Fibroblast of mammary gland (primary cell): Measurements from ENCODE around the gene LRFN2.

ENCODE experiments used
- DNase-seq: peaks from one replicate; pipeline ENCODE4 v3.0.0-alpha.2; 2010; ENCODE audit warnings: low read depth
- H3K4me3 ChIP-seq: 2 replicates; pipeline ENCODE4 v1.5.1; 2011; ENCODE audit warnings: low read depth, mild to moderate bottlenecking, low read length, moderate library complexity; ENCODE audit not compliant: control insufficient read depth
- TF ChIP-seq, protein P1 (sequence below): conservative IDR thresholded peaks from 2 replicates; pipeline ENCODE4 v1.5.1; 2011; ENCODE audit warnings: low read depth, low read length, inconsistent platforms; ENCODE audit not compliant: control insufficient read depth, insufficient read depth

Gene LRFN2

DNA sequence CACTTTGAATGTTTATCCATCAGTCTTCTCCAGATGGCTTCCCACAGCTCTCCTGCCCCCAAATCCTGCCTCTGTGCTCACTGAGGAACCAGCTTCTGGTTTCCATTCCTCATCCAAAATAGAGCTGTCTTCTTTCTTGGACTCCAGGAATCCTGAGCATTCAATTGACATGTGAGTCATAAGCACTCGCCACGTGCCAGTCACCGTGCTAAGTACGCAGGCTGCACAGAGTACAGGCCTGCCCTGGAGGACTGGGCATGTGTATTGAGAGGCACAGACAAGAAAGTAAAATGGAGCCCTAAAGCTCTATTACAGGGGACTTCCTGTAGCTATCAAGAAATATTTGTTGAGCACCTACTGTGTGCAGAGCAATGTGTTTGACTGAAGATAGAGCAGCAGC, 39.7 kb upstream of the LRFN2 start:
- no peak overlapping the region for H3K4me3 ChIP-seq
- no peak for DNase-seq
- TF ChIP-seq, protein P1, sequence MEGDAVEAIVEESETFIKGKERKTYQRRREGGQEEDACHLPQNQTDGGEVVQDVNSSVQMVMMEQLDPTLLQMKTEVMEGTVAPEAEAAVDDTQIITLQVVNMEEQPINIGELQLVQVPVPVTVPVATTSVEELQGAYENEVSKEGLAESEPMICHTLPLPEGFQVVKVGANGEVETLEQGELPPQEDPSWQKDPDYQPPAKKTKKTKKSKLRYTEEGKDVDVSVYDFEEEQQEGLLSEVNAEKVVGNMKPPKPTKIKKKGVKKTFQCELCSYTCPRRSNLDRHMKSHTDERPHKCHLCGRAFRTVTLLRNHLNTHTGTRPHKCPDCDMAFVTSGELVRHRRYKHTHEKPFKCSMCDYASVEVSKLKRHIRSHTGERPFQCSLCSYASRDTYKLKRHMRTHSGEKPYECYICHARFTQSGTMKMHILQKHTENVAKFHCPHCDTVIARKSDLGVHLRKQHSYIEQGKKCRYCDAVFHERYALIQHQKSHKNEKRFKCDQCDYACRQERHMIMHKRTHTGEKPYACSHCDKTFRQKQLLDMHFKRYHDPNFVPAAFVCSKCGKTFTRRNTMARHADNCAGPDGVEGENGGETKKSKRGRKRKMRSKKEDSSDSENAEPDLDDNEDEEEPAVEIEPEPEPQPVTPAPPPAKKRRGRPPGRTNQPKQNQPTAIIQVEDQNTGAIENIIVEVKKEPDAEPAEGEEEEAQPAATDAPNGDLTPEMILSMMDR: no peak

DNA sequence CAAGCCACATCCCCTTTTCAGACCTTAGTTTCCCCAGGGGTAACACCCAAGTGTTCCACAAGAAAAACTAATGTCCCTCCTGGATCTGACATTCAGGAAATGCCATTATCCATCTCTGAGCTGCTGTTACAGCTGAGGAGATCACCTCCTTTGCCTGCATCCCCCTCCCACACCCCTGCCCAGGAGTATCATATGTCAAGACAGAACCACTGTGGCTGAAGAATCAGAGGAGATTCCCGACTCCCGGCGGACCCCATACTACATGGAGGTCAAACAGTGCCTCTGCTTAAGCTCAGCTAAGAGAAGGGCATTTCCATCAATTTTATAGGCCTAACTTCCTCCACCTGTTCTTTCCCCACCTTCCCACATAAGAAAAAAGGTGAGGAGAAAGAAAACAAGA, 36.8 kb upstream of the LRFN2 start:
- H3K4me3 ChIP-seq: no peak overlapping the region
- TF ChIP-seq, protein P1: no peak
- no peak for DNase-seq

DNA sequence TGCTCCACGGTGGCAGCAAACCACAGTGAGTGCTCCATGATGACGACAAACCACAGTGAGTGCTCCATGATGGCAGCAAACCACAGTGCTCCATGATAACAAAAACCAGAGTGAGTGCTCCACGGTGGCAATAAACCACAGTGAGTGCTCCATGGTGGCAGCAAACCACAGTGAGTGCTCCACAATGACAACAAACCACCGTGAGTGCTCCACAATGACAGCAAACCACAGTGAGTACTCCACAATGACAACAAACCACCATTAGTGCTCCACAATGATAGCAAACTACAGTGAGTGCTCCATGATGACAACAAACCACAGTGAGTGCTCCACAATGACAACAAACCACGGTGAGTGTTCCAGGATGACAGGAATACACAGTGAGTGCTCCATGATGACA, 36.0 kb upstream of the LRFN2 start:
- H3K4me3 ChIP-seq: no peak overlapping the region
- TF ChIP-seq, protein P1: no peak
- no peak for DNase-seq

DNA sequence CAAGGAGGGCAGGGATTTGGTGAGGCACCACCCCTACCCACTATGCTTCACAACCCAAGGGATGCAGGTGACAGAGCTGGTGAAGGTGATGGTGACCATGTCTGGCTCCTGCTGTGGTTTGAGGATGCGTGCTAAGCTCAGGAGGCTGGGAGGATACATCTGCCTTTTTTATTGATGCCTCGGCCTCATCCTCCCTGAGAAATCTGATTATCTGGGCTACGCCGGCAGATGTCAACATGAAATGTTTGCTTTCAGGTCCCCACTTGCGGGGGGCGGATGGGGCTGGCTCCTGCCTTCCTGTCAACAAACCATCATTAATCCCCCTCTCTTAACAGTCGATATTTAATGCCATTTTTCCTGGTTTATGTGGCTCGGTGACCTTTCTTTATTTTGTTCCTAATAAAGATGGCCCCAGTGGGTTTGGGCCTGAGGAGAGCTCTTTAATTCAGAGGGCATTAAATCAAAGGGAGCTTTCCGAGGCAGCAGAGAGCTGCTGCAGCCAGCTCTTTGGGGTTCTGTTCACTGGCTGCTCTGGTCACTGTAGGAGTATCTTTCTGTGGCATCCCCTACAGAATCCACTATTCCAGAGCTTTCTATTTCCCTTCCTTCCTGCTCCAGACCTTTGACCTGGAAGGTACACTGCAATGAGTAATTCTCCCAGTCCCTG, 33.5 kb upstream of the LRFN2 start:
- TF ChIP-seq, protein P1: no peak
- no peak for DNase-seq
- H3K4me3 ChIP-seq: no peak overlapping the region

DNA sequence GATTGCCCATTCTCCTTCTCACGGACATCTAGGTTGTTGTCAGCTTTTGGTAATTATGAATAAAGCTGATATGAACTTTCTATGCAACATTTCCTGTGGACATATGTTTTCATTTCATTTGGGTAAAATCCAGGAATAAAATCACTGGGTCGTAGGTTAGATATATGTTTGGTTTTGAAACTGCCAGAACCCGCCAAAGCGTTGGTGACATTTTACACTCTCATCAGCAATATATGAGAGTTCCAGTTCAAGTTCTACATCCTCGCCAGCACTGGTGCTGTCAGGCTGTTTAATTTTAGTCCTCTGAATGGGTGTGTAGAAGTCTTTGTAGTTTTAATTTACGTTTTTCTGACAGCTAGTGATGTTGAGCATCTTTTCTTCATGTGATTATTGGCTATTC, 27.5 kb upstream of the LRFN2 start:
- no peak for DNase-seq
- TF ChIP-seq, protein P1: no peak
- no peak overlapping the region for H3K4me3 ChIP-seq

DNA sequence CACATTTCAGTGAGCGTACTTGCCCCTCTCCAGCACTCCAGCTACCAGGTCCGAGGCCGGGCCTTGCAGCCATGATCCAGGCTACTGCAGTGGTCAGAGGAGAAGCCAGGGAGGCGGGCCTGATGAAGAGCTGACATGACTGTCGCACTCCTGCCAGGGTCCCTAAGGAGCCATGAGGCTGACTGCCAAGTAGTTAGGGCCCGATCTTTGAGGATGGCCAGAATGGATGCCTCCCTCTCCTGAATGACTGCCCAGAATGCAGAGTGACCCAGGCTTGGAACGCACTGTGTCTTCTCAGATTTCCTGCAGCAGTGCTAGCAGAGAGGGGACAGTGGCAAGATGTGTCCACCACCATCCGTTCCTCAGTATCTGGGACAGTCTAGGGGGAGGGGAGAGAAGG, 24.7 kb upstream of the LRFN2 start:
- DNase-seq: no peak
- no peak overlapping the region for H3K4me3 ChIP-seq
- TF ChIP-seq, protein P1: no peak

DNA sequence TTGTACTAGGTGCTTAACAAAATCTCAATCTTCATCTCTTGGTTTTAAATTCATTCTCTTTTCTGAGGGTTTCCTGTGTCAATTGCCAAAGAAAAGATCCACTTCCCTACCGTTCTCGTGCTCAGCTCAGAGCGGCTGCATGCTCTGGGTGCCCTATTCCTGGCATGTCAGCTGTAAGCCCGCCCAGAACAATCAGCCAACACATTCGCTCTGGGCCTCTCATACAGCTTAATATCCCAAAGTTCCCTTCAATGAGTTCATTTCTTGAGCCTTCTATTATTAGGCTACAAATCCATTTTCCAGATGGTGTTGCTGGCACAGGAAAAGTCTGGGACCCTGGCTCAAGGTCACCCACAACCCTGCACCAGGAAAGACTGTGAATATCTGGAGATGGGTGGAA, 24.3 kb upstream of the LRFN2 start:
- TF ChIP-seq, protein P1: no peak
- DNase-seq: no peak
- no peak overlapping the region for H3K4me3 ChIP-seq
